ENCODE measurements around the gene MKNK1.

DNA sequence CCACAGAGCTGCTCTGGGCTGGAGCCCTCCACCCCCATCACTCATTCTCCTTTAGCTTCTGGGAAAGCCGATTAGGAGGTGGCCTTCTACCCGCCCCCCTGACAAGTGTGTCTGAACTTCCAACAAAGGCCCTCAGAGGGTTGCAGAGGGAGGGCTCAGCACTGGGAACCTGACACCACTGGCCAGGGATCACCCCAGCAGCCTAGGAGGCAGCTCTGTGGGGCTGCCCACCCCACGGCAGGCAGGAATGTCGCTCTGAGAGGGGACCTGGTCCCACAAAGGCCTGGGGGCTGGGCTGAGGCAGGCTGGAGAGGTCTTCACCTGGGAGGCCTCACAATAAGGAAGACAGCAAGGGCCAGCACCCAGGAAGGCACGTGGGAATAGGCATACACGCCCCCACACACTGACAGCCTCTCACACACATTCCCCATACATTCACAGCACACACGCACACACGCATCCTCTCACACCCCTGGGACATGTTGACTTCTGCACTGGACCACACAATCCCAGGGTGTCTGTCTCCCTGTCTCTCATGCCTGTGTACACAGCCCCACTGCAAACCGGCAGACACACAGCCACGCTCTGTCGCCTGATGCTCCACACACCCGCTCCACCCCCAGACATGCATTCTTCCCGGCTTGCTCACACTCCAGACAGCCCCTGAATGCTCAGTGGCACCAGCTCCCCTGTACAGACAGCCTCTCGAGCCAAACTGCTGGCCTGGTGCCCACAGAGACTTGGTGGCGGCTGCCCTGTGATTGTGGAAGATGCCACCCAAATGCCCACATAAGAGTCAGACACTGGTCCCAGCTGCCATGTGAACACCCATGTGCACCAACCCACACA, 83.8 kb downstream of the MKNK1 start:
- TF ChIP-seq EP300 (IDR thresholded peaks at IDR 0.05), result no peak
- TF ChIP-seq, protein P1, sequence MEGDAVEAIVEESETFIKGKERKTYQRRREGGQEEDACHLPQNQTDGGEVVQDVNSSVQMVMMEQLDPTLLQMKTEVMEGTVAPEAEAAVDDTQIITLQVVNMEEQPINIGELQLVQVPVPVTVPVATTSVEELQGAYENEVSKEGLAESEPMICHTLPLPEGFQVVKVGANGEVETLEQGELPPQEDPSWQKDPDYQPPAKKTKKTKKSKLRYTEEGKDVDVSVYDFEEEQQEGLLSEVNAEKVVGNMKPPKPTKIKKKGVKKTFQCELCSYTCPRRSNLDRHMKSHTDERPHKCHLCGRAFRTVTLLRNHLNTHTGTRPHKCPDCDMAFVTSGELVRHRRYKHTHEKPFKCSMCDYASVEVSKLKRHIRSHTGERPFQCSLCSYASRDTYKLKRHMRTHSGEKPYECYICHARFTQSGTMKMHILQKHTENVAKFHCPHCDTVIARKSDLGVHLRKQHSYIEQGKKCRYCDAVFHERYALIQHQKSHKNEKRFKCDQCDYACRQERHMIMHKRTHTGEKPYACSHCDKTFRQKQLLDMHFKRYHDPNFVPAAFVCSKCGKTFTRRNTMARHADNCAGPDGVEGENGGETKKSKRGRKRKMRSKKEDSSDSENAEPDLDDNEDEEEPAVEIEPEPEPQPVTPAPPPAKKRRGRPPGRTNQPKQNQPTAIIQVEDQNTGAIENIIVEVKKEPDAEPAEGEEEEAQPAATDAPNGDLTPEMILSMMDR (IDR thresholded peaks at IDR 0.05), result no peak
- TF ChIP-seq POLR2AphosphoS5 (IDR thresholded peaks at IDR 0.05), result no peak

All from suprapubic skin (tissue), 4 donors.